HG02642 (cell line): ENCODE results near the gene OTULINL.

Experiments
- ATAC-seq: cut with Tn5 transposase; IDR thresholded peaks from one replicate; pipeline ENCODE4 v1.9.1; 2021; ENCODE audit warnings: mild to moderate bottlenecking; ENCODE audit not compliant: unreplicated experiment, poor library complexity

The OTULINL gene

GRCh38 chr5:14660833-14661232, 79.2 kb downstream of the OTULINL start:
- ATAC-seq: no peak
